Endometrial microvascular endothelial cells (primary cell): ENCODE data around the gene LRRIQ3. TPM values are rescaled to one million over a fixed set of nuclear protein-coding genes. Genes with fewer than 3 reads are reported as not detected.
"Not testable (repeated sequence)": the region's sequence is repeated elsewhere in the genome, so short reads cannot be mapped to it uniquely, and the experiment has no call there.

Experiments
- in situ Hi-C: cut with HindIII; loops from 2 replicates; pipeline ENCODE4 v1.10.0; 2017; ENCODE audit warnings: low sequenced_read_pairs, low pct_unique_long_range_greater_than_20kb; ENCODE audit errors: inconsistent ontology term
- total RNA-seq: library from RNA; depleted of rRNA; stranded (reverse); fragments of >200 nt; gene quantifications from one replicate; pipeline ENCODE4 v1.2.3, GENCODE V29; 2015; ENCODE audit errors: inconsistent ontology term

Gene LRRIQ3
- total RNA-seq, 1 donor from 2014 or later: 1.6 TPM

- in situ Hi-C loops: no loop called here
Observed at GRCh38 chr1:74160046-74160445, 37.9 kb downstream of the LRRIQ3 start.

GRCh38 chr1:74145086-74145485, 52.9 kb downstream of the LRRIQ3 start:
- in situ Hi-C loops: no loop called here

GRCh38 chr1:74117370-74117769, 80.6 kb downstream of the LRRIQ3 start:
- in situ Hi-C loops: not testable (repeated sequence)

GRCh38 chr1:74113333-74113732, 84.6 kb downstream of the LRRIQ3 start:
- in situ Hi-C loops: no loop called here

- in situ Hi-C loops: no loop called here
Observed at GRCh38 chr1:74107394-74107793, 90.6 kb downstream of the LRRIQ3 start.

- in situ Hi-C loops: no loop called here
Observed at GRCh38 chr1:74091371-74091770, 106.6 kb downstream of the LRRIQ3 start.

GRCh38 chr1:74083128-74083527, 114.8 kb downstream of the LRRIQ3 start:
- in situ Hi-C loops: no loop called here

GRCh38 chr1:74065081-74065480, 132.9 kb downstream of the LRRIQ3 start:
- in situ Hi-C loops: no loop called here

GRCh38 chr1:74057719-74058118, 140.3 kb downstream of the LRRIQ3 start:
- in situ Hi-C loops: no loop called here

GRCh38 chr1:74053407-74053806, 144.6 kb downstream of the LRRIQ3 start:
- in situ Hi-C loops: no loop called here

- in situ Hi-C loops: no loop called here
Observed at GRCh38 chr1:74050386-74050785, 147.6 kb downstream of the LRRIQ3 start.

- in situ Hi-C loops: no loop called here
Observed at GRCh38 chr1:74038042-74038441, 159.9 kb downstream of the LRRIQ3 start.

- in situ Hi-C loops: no loop called here
Observed at GRCh38 chr1:74012583-74012982, 185.4 kb downstream of the LRRIQ3 start.

- in situ Hi-C loops: no loop called here
Observed at GRCh38 chr1:74011736-74012135, 186.2 kb downstream of the LRRIQ3 start.

- in situ Hi-C loops: no loop called here
Observed at GRCh38 chr1:74010206-74010605, 187.8 kb downstream of the LRRIQ3 start.

GRCh38 chr1:74005533-74005932, 192.4 kb downstream of the LRRIQ3 start:
- in situ Hi-C loops: no loop called here

- in situ Hi-C loops: no loop called here
Observed at GRCh38 chr1:74003806-74004205, 194.2 kb downstream of the LRRIQ3 start.

GRCh38 chr1:73998348-73998959, 199.5 kb downstream of the LRRIQ3 start:
- in situ Hi-C loops: no loop called here

GRCh38 chr1:73980324-73981040, 217.5 kb downstream of the LRRIQ3 start:
- in situ Hi-C loops: no loop called here

- in situ Hi-C loops: no loop called here
Observed at GRCh38 chr1:73979684-73980083, 218.3 kb downstream of the LRRIQ3 start.

- in situ Hi-C loops: no loop called here
Observed at GRCh38 chr1:73978964-73979363, 219.0 kb downstream of the LRRIQ3 start.
